NCI-H226 (cell line): ENCODE measurements around the gene MEAF6.
"Not testable (repeated sequence)": the region's sequence is repeated elsewhere in the genome, so short reads cannot be mapped to it uniquely, and the experiment has no call there.

Experiments
- DNase-seq: peaks from one replicate; pipeline ENCODE4 v3.0.0-alpha.2; 2015

MEAF6 gene

GRCh38 chr1:37529888-37530287, 15.3 kb upstream of the MEAF6 start:
- DNase-seq: not testable (repeated sequence)

GRCh38 chr1:37519613-37520012, 5.0 kb upstream of the MEAF6 start:
- DNase-seq: no peak

GRCh38 chr1:37518929-37519328, 4.4 kb upstream of the MEAF6 start:
- not testable (repeated sequence) for DNase-seq

- DNase-seq: not testable (repeated sequence)
Measured at GRCh38 chr1:37518241-37518640, 3.7 kb upstream of the MEAF6 start.

GRCh38 chr1:37517569-37517968, 3.0 kb upstream of the MEAF6 start:
- DNase-seq: no peak

- DNase-seq: no peak
Measured at GRCh38 chr1:37515185-37516034, 844 bp upstream of the MEAF6 start.

- no peak for DNase-seq
Measured at GRCh38 chr1:37513795-37514349, 694 bp downstream of the MEAF6 start.

- no peak for DNase-seq
Measured at GRCh38 chr1:37509181-37509580, 5.4 kb downstream of the MEAF6 start.

- DNase-seq: no peak
Measured at GRCh38 chr1:37506740-37507139, 7.8 kb downstream of the MEAF6 start.

- not testable (repeated sequence) for DNase-seq
Measured at GRCh38 chr1:37502791-37503190, 11.8 kb downstream of the MEAF6 start.

- DNase-seq: no peak
Measured at GRCh38 chr1:37502104-37502503, 12.5 kb downstream of the MEAF6 start.

- DNase-seq: no peak
Measured at GRCh38 chr1:37501661-37502060, 12.9 kb downstream of the MEAF6 start.

- no peak for DNase-seq
Measured at GRCh38 chr1:37498872-37499617, 15.5 kb downstream of the MEAF6 start.

- DNase-seq: no peak
Measured at GRCh38 chr1:37497832-37498231, 16.7 kb downstream of the MEAF6 start.

GRCh38 chr1:37495875-37496274, 18.7 kb downstream of the MEAF6 start:
- DNase-seq: no peak

GRCh38 chr1:37493336-37494098, 21.0 kb downstream of the MEAF6 start:
- DNase-seq: no peak

GRCh38 chr1:37487619-37487984, 27.0 kb downstream of the MEAF6 start:
- DNase-seq: no peak

- peak; percentile 67 for DNase-seq
Measured at GRCh38 chr1:37486680-37487618, 27.6 kb downstream of the MEAF6 start.

GRCh38 chr1:37485902-37486679, 28.5 kb downstream of the MEAF6 start:
- no peak for DNase-seq

- DNase-seq: no peak
Measured at GRCh38 chr1:37484325-37485051, 30.1 kb downstream of the MEAF6 start.
